HK-2 (cell line): ENCODE data around the gene TIAM2.

Experiments
- DNase-seq: peaks from one replicate; pipeline ENCODE4 v3.0.0-alpha.2; 2018; ENCODE audit not compliant: unreplicated experiment

TIAM2 gene

GRCh38 chr6:155062866-155063341, 67.8 kb downstream of the TIAM2 start:
- DNase-seq: no peak

GRCh38 chr6:155064303-155064702, 69.2 kb downstream of the TIAM2 start:
- DNase-seq: no peak

GRCh38 chr6:155066361-155066760, 71.2 kb downstream of the TIAM2 start:
- no peak for DNase-seq

GRCh38 chr6:155066921-155067680, 72.0 kb downstream of the TIAM2 start:
- no peak for DNase-seq

DNA sequence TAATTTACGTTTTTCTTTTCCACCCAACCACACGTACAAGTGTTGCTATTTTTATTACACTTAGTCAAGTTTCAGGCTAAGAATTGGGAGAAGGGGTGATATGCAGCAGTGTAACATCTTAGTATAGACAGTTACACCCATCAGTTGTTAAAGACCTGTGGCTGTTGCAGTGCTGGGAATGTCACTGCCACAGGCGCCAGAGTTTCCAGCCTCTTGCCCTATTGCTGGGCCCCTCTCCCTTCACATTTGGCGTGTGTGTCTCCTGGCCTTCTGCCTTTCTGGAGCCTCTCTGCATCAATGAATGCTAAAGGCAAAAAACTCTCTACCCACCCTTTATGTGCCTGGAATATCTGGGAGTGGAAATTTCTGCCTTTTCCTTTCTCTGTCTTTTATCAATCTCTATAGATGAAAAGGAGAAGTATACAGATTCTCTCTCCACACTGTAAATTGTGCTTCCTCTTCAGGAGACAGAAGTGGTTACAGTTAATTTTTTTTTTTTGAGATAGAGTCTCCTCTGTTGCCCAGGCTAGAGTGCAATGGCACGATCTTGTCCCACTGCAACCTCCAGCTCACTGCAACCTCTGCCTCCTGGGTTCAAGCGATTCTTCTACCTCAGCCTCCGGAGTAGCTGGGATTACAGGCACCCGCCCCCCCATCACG, 73.0 kb downstream of the TIAM2 start:
- no peak for DNase-seq

DNA sequence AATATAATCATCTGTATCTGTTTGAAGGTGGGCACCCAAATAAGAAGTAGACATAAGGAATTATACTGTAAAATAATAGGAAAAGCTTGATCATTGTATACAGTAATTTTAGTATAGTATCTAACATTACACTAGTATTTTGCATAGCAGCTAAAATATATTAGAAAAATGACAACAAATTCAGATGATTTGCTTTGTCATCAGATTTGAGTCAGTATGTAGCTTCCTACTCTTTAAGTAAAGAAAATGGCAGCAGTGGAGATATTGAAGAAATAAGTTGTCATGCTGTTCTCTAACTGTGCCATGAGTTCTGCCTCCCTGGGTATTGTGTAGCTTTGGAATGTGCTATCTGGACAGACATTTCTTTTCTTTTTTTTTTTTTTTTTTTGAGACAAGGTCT, 74.4 kb downstream of the TIAM2 start:
- no peak for DNase-seq

GRCh38 chr6:155075930-155076695, 81.0 kb downstream of the TIAM2 start:
- DNase-seq: no peak

GRCh38 chr6:155077331-155077730, 82.2 kb downstream of the TIAM2 start:
- no peak for DNase-seq

GRCh38 chr6:155077784-155078183, 82.7 kb downstream of the TIAM2 start:
- no peak for DNase-seq

DNA sequence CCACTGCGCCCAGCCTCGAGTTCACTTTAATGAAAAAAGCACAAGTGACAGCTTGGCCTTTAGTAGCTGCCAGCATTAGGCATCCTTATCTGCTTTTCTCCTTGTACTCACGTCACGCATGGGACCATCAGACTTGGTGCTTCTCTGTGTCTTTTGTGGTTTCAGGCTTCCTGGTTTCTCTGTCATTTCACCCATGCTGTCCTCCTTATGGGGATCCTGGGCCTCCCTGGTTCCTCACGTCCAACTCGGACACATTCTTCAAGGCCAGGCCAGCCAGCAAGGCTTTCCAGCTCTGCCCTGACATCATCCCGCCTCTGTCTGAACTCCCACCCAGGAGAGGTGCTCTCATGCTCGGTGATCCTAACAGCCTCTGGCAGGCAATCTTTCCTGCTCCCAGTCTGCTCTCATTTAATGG, 83.2 kb downstream of the TIAM2 start:
- no peak for DNase-seq

GRCh38 chr6:155079985-155080452, 84.9 kb downstream of the TIAM2 start:
- DNase-seq: no peak

GRCh38 chr6:155080881-155081845, 86.0 kb downstream of the TIAM2 start:
- DNase-seq: no peak

DNA sequence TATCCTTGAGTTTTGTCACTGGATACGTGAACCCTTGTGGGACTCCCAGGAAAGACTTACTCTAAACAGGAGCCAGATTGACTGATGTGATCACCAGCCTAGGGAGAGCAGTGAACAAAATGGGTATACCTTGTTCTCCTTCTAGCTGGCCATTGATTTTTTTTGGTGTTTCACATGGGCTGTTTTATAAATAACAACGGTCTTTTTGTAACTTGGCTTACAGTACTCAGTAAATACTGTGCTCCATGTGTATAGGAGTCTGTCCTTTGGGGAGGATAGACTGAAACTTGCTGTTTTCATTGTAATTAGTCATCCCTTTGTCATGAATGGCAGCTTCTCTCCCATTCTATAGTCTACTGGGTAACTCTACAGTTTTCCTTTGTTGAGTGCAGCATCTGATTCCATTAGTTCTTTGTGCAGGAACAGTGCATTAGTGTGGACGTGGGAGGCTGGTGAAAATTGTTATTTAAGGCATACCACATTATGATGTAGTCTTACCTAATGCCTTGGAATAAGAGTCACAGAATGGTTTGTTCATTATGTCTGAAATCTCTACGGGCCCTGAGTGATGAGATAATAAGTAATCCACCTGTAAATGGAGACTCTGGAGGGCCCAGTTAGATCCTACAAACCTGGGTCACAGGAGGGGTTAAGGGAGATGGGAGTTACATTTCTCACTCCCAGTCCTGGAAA, 89.5 kb downstream of the TIAM2 start:
- no peak for DNase-seq

DNA sequence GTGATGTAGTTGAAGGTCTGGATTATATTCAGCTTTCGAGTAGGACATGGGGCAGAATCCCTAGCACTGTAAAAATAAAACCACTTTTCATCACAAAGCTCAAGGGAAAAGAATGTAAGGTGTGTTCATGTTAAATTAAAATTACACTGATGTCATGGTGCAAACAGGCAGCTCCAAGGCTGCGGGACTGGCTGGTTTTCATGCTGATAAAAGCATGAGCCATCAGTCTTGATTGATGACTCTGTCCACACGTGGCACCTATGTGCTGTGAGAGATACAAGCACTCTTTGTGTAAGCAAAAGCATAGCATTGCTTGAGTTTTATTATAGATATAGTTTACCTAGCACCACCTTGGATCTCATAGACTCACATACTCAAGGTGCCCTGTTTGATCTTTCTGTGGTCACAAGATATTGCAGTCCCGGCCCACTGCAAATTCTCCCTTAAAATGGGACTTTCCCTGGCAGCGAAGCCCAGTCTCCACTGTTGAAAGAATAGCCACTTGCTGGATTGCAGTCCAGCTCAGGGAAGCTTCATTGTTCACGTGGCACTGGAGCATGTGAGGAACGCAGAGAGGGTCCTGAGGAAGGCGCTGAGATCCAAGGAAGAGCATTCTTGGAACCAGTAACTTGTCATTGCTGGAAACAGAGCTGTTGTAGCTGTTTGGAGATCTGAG, 90.6 kb downstream of the TIAM2 start:
- DNase-seq: peak; percentile 73

- no peak for DNase-seq
Measured at GRCh38 chr6:155088856-155089255, 93.7 kb downstream of the TIAM2 start.

- no peak for DNase-seq
Measured at GRCh38 chr6:155089746-155090145, 94.6 kb downstream of the TIAM2 start.

GRCh38 chr6:155090166-155090565, 95.1 kb downstream of the TIAM2 start:
- no peak for DNase-seq

GRCh38 chr6:155091756-155092155, 96.6 kb downstream of the TIAM2 start:
- DNase-seq: no peak

DNA sequence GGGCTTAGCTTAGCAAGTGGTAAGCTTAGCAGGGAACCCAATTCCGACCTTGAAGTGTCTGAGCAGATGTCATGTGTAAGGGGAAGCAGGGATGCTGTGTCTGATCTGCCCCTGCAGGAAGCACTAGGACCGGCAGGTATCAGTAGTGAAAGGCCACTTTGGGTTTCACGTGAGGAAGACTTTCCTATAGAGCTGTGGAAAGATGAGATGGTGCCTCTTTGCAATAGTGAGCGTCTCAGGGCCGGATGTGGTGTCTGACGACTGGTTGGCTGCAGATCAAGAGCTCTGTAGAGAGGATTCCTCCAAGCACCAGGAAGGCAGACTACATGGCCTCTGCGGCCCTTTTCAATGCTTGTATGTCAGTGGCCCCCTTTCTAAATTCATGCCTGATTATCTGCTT, 98.3 kb downstream of the TIAM2 start:
- DNase-seq: no peak

GRCh38 chr6:155100087-155100486, 105.0 kb downstream of the TIAM2 start:
- no peak for DNase-seq
